Measurements from ENCODE around the gene YOD1. TPM values are rescaled to one million over a fixed set of nuclear protein-coding genes. Genes with fewer than 3 reads are reported as not detected.

YOD1 gene
- 20.8 TPM for total RNA-seq

GRCh38 chr1:207051191-207051943 lies at the start of gene YOD1:
YOD1 (minus strand) TSS chr1:207051208; CDS start chr1:207051030, 178 bp downstream.

GRCh38 chr1:207088701-207089626 lies 38.0 kb upstream of the YOD1 start, which contains the start of gene C4BPB:
C4BPB (plus strand) TSS chr1:207088860; CDS start chr1:207089532, 672 bp downstream.

GRCh38 chr1:207052911-207053769 lies 2.1 kb upstream of the YOD1 start, which contains the start of gene PFKFB2:
PFKFB2 (plus strand) TSS chr1:207053275; CDS start chr1:207054718, 1,443 bp downstream.

GRCh38 chr1:207032528-207033017 lies 18.4 kb downstream of the YOD1 start, which contains the start of gene C1orf116:
C1orf116 (minus strand) TSS chr1:207032756; CDS start chr1:207027598, 5,158 bp downstream.

Other genes with a start within 250 kb of the YOD1 start
- gene IL20, start 185.6 kb downstream of the YOD1 start, total RNA-seq: not detected
- not detected for gene IL24, start 153.8 kb downstream of the YOD1 start, total RNA-seq
- 1.3 TPM for gene FCMR, start 129.3 kb downstream of the YOD1 start, total RNA-seq
- 23.3 TPM for gene PIGR, start 104.7 kb downstream of the YOD1 start, total RNA-seq
- not detected for gene FCAMR, start 80.7 kb downstream of the YOD1 start, total RNA-seq
- gene C1orf116, start 18.5 kb downstream of the YOD1 start, total RNA-seq: 2.9 TPM
- gene PFKFB2, start 2.1 kb upstream of the YOD1 start, total RNA-seq: 10.4 TPM
- 0.60 TPM for gene C4BPB, start 37.7 kb upstream of the YOD1 start, total RNA-seq
- gene C4BPA, start 53.0 kb upstream of the YOD1 start, total RNA-seq: not detected